ENCODE data around the gene TP53I13.

Gene TP53I13, protein sequence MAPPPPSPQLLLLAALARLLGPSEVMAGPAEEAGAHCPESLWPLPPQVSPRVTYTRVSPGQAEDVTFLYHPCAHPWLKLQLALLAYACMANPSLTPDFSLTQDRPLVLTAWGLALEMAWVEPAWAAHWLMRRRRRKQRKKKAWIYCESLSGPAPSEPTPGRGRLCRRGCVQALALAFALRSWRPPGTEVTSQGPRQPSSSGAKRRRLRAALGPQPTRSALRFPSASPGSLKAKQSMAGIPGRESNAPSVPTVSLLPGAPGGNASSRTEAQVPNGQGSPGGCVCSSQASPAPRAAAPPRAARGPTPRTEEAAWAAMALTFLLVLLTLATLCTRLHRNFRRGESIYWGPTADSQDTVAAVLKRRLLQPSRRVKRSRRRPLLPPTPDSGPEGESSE

DNA sequence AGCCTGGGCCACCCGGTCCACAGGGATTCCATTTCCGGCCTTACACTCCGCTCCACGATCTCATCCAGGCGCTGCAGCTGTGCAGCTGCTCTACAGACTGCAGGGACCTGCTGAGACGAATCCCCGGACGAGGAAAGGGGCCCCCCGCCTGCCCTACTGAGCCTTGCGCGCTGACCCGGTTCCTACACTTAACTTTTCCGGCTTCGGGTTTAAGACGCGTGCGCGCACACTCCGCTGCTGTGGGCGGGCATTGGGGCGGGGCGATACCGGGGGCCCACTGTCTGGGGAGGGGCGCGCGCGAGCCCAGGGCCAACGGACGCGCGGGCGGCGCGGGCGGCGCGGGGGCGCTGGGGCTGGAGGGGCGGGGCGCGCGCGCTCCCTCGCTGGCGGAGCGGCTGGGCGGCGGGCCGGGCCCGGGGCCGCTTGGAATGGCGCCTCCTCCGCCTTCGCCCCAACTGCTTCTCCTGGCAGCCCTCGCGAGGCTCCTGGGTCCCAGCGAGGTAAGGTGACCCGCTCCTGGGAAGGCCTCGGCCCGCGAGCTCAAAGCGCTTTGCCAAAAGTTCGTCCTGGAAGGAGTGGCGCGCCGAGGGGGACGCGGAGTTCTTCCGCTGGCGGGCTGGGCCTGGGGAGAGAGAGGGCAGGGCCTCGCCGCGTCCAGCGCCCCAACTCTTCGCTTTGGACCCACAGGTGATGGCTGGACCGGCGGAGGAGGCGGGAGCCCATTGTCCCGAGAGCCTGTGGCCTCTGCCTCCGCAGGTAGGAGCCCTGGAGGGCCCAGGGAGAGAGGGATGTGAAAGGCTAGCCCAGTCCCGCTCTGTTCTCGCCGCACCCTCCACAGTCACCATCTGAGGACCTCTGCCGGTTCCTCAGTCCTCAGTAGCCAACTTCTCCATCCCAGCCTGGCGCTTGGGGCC, at the start of gene TP53I13:
TP53I13 (plus strand) TSS at position 371 of the 914 bp plus-strand sequence; CDS start at position 429, 58 bp downstream.
- no peak within 1 kb of the TSS for H3K27ac ChIP-seq (ENCODE audit: low read length)
- peak within 1 kb of the TSS; percentile 76 for H3K4me3 ChIP-seq (ENCODE audit: low read length)
- no peaks in the 10 kb centered on the region for H3K9me3 ChIP-seq (ENCODE audit: control insufficient read depth, insufficient read depth, low read length)
- H3K4me1 ChIP-seq (ENCODE audit: control insufficient read depth, insufficient read depth, low read length): peaks cover 2% of the 10 kb centered on the region
- peaks cover 11% of the 10 kb centered on the region; the same call in 1 of the 2 replicates for H3K27me3 ChIP-seq (ENCODE audit: control insufficient read depth, insufficient read depth, low read length)
- WGBS (ENCODE audit: insufficient coverage, insufficient read length): no CpG with 5 or more reads among the region's 85 CpGs
- H3K36me3 ChIP-seq (ENCODE audit: control insufficient read depth, insufficient read depth, low read length): no peaks in the 10 kb centered on the region
- no peak for DNase-seq (ENCODE audit: low read depth, low spot score)

DNA sequence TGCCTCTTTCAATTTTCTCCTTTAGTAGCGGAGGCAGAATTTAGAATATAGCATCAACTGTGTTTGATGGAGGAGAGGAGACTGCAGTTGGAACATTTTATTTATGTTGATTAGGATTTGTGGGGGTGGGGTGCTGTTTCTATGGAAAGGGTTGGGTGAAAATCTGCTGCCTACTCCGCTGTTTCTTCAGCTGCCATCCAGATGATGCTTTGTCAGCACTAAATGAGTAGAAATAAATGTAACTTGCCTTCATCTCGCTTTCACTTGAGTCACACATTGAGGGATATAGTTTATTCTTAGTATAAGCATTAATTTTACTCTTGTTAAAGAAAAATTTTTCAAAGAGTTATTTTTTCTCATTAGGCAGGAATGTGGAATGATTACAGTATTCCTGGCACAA, 43.8 kb upstream of the TP53I13 start:
- Histone ChIP-seq H3K9me3 (ENCODE audit: control insufficient read depth, insufficient read depth, low read length) (no peaks in the 10 kb centered on the region), H3K4me3 (ENCODE audit: low read length) (no peak overlapping the region), H3K27me3 (ENCODE audit: control insufficient read depth, insufficient read depth, low read length) (no peaks in the 10 kb centered on the region), H3K27ac (ENCODE audit: low read length) (no peak overlapping the region), H3K36me3 (ENCODE audit: control insufficient read depth, insufficient read depth, low read length) (no peaks in the 10 kb centered on the region), H3K4me1 (ENCODE audit: control insufficient read depth, insufficient read depth, low read length) (no peaks in the 10 kb centered on the region)
- no CpG with 5 or more reads among the region's 3 CpGs for WGBS (ENCODE audit: insufficient coverage, insufficient read length)
- DNase-seq (ENCODE audit: low read depth, low spot score): no peak

DNA sequence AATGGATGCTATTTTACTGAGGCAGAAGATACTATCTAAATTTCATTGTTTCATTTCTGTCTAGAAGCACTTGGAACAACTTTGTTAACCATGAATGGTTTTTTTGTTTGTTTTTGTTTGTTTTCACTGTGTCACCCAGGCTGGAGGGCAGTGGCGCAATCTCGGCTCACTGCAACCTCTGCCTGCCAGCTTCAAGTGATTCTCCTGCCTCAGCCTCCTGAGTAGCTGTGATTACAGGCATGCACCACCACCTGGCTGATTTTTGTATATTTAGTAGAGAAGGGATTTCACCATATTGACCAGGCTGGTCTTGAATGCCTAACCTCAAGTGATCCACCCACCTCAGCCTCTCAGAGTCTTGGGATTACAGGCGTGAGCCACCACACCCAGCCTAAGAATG, 42.2 kb upstream of the TP53I13 start:
- WGBS (ENCODE audit: insufficient coverage, insufficient read length): no CpG with 5 or more reads among the region's 3 CpGs

DNA sequence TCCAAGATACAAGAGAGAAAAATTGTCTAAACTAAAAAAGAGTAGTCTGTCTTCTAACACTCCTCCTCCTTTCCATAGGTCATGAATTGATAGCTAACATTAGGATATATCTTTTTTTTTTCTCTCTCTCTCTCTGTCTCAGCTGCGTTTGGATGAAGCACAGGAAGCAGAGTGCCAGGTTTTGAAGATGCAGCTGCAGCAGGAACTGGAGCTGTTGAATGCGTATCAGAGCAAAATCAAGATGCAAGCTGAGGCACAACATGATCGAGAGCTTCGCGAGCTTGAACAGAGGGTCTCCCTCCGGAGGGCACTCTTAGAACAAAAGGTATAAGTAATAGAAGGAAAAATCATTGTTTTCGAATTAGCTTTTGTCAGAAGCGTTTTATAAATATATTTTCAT, 34.5 kb upstream of the TP53I13 start:
- no peak overlapping the region for H3K4me3 ChIP-seq (ENCODE audit: low read length)
- no peak for DNase-seq (ENCODE audit: low read depth, low spot score)
- H3K27ac ChIP-seq (ENCODE audit: low read length): no peak overlapping the region
- no peaks in the 10 kb centered on the region for H3K27me3 ChIP-seq (ENCODE audit: control insufficient read depth, insufficient read depth, low read length)
- no CpG with 5 or more reads among the region's 8 CpGs for WGBS (ENCODE audit: insufficient coverage, insufficient read length)
- H3K4me1 ChIP-seq (ENCODE audit: control insufficient read depth, insufficient read depth, low read length): no peaks in the 10 kb centered on the region
- H3K36me3 ChIP-seq (ENCODE audit: control insufficient read depth, insufficient read depth, low read length): peaks cover 8% of the 10 kb centered on the region; the same call in 1 of the 2 replicates
- no peaks in the 10 kb centered on the region for H3K9me3 ChIP-seq (ENCODE audit: control insufficient read depth, insufficient read depth, low read length)

More for the DNA sequence above, 42.2 kb upstream of the TP53I13 start:
- H3K4me1 ChIP-seq (ENCODE audit: control insufficient read depth, insufficient read depth, low read length): no peaks in the 10 kb centered on the region
- no peaks in the 10 kb centered on the region for H3K27me3 ChIP-seq (ENCODE audit: control insufficient read depth, insufficient read depth, low read length)
- H3K27ac ChIP-seq (ENCODE audit: low read length): no peak overlapping the region
- no peak overlapping the region for H3K4me3 ChIP-seq (ENCODE audit: low read length)
- peaks cover 4% of the 10 kb centered on the region; the same call in 1 of the 2 replicates for H3K36me3 ChIP-seq (ENCODE audit: control insufficient read depth, insufficient read depth, low read length)
- DNase-seq (ENCODE audit: low read depth, low spot score): no peak
- no peaks in the 10 kb centered on the region for H3K9me3 ChIP-seq (ENCODE audit: control insufficient read depth, insufficient read depth, low read length)

DNA sequence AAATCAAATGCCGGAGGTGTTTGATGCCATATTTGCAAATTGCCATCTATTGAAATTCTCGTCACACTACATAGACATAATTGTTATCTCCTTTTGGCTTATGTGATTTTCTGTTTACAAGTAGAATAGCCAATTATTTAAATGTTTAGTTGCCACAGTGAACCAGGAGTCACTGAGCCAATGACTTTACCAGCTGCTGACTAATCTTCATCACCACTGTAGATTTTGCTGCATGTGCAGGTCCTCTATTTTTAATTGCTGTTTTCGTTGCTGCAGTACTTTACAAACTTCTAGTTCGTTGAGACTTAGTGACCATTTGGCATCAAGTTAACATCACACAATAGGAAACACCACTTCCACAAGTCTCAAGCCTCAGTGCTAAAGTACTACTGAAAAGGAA, 24.4 kb upstream of the TP53I13 start:
- WGBS (ENCODE audit: insufficient coverage, insufficient read length): no CpG with 5 or more reads among the region's 4 CpGs
- no peak for DNase-seq (ENCODE audit: low read depth, low spot score)
- peaks cover 6% of the 10 kb centered on the region; the same call in 1 of the 2 replicates for H3K36me3 ChIP-seq (ENCODE audit: control insufficient read depth, insufficient read depth, low read length)

DNA sequence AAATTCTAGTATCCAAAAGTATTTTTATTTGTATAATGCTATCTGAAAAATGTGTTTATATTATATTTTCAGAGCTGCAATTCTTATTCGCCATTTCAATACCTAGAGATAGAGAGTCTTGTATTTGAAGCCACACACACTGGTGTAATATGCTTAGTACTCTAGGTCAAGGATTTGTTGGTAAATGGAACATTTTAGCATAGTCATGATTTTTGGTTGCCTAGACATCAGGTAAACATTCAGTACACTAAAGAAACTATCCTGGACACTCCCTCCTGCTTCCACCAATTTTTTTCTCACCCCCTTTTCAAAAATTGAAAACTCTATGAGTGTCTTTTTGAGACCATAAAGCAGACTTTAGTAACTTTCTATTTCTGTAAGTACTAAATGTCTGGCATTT, 22.4 kb upstream of the TP53I13 start:
- Histone ChIP-seq H3K9me3 (ENCODE audit: control insufficient read depth, insufficient read depth, low read length) (no peaks in the 10 kb centered on the region), H3K36me3 (ENCODE audit: control insufficient read depth, insufficient read depth, low read length) (peaks cover 6% of the 10 kb centered on the region; the same call in 1 of the 2 replicates), H3K4me3 (ENCODE audit: low read length) (no peak overlapping the region), H3K27me3 (ENCODE audit: control insufficient read depth, insufficient read depth, low read length) (no peaks in the 10 kb centered on the region), H3K4me1 (ENCODE audit: control insufficient read depth, insufficient read depth, low read length) (no peaks in the 10 kb centered on the region), H3K27ac (ENCODE audit: low read length) (no peak overlapping the region)
- DNase-seq (ENCODE audit: low read depth, low spot score): no peak
- no CpG with 5 or more reads among the region's 1 CpG for WGBS (ENCODE audit: insufficient coverage, insufficient read length)

More for the DNA sequence above, 24.4 kb upstream of the TP53I13 start:
- Histone ChIP-seq H3K4me1 (ENCODE audit: control insufficient read depth, insufficient read depth, low read length) (no peaks in the 10 kb centered on the region), H3K4me3 (ENCODE audit: low read length) (no peak overlapping the region), H3K27me3 (ENCODE audit: control insufficient read depth, insufficient read depth, low read length) (no peaks in the 10 kb centered on the region), H3K9me3 (ENCODE audit: control insufficient read depth, insufficient read depth, low read length) (no peaks in the 10 kb centered on the region), H3K27ac (ENCODE audit: low read length) (no peak overlapping the region)

DNA sequence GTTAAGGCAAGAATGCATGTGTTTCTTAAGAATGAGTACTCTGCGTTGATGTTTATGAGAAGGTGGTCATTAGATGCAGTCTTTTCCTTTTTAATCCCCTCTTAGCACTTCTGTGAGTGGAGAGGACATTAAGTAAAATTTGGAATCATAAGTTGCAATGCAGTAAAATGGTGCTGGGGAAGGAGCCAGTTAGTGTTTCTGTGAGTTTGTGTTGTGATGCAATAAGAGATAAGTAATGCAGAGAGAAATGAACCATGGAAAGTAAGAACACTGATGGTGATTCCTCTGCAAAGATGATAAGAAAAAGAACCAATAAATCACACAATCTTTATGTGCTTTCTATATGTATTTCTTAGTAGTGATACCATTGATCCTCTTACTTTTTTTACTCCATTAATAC, 21.7 kb upstream of the TP53I13 start:
- Histone ChIP-seq H3K27me3 (ENCODE audit: control insufficient read depth, insufficient read depth, low read length) (no peaks in the 10 kb centered on the region), H3K4me1 (ENCODE audit: control insufficient read depth, insufficient read depth, low read length) (no peaks in the 10 kb centered on the region), H3K4me3 (ENCODE audit: low read length) (no peak overlapping the region), H3K36me3 (ENCODE audit: control insufficient read depth, insufficient read depth, low read length) (peaks cover 6% of the 10 kb centered on the region; the same call in 1 of the 2 replicates), H3K27ac (ENCODE audit: low read length) (no peak overlapping the region), H3K9me3 (ENCODE audit: control insufficient read depth, insufficient read depth, low read length) (no peaks in the 10 kb centered on the region)
- no peak for DNase-seq (ENCODE audit: low read depth, low spot score)
- WGBS (ENCODE audit: insufficient coverage, insufficient read length): no CpG with 5 or more reads among the region's 1 CpG

DNA sequence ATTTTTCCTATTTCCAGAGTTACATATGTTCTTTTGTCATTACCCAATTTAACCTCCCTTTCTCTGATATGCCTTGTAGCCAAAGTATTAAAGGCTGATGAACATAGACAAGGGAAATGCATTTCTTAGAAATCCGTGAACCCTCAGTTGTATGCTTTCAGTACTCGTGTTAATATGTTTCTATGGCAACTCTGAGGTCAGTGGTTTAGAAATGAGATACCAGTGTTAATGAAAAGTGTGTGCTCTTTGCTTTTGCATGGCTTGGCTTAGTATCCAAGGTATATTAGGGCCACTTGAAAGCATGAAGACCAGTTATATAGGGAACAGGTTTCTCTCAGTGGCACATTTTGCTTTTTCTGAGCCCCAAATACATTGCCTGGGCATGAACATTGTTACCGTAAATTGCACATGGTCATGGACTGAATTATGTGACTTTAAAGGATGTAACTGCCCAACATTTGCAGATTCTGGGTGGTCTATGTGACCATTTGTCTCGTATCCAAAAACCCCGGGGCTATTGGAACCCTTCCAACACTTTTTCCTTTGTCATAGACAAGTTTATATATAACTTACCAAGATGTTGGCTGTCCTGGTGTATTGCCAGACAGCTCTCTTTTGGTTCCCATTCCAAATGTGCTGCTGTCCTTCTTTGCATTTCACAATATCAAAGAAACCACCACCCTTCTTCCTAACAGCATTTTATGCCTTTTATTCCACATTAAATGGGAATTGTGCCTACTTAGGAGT, 19.2 kb upstream of the TP53I13 start:
- no peak for DNase-seq (ENCODE audit: low read depth, low spot score)
- no CpG with 5 or more reads among the region's 5 CpGs for WGBS (ENCODE audit: insufficient coverage, insufficient read length)
- no peak overlapping the region for H3K27ac ChIP-seq (ENCODE audit: low read length)
- H3K27me3 ChIP-seq (ENCODE audit: control insufficient read depth, insufficient read depth, low read length): no peaks in the 10 kb centered on the region
- H3K36me3 ChIP-seq (ENCODE audit: control insufficient read depth, insufficient read depth, low read length): no peaks in the 10 kb centered on the region
- H3K4me1 ChIP-seq (ENCODE audit: control insufficient read depth, insufficient read depth, low read length): no peaks in the 10 kb centered on the region; the same call in 1 of the 2 replicates
- H3K9me3 ChIP-seq (ENCODE audit: control insufficient read depth, insufficient read depth, low read length): no peaks in the 10 kb centered on the region
- H3K4me3 ChIP-seq (ENCODE audit: low read length): no peak overlapping the region

DNA sequence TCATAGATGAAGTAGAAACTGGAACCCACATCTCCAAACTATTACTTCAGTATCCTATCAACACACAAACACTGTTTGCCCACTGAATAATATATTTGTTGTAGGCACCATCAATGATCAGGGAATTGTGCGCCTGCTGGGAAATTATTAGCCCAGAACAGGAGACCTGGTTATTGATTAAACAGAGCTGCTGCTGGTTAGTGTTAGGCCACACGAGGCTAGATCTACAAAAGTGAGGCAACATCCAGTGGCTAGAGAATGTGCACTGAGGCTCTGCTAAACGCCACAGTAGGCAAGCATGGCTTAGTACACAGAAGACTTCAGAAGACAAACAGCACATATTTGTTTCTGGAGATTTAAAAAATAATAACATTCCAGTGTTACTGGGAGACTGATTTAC, 12.7 kb upstream of the TP53I13 start:
- Histone ChIP-seq H3K4me1 (ENCODE audit: control insufficient read depth, insufficient read depth, low read length) (no peaks in the 10 kb centered on the region; the same call in 1 of the 2 replicates), H3K27ac (ENCODE audit: low read length) (no peak overlapping the region), H3K36me3 (ENCODE audit: control insufficient read depth, insufficient read depth, low read length) (no peaks in the 10 kb centered on the region), H3K9me3 (ENCODE audit: control insufficient read depth, insufficient read depth, low read length) (no peaks in the 10 kb centered on the region), H3K4me3 (ENCODE audit: low read length) (no peak overlapping the region), H3K27me3 (ENCODE audit: control insufficient read depth, insufficient read depth, low read length) (no peaks in the 10 kb centered on the region)
- DNase-seq (ENCODE audit: low read depth, low spot score): no peak
- WGBS (ENCODE audit: insufficient coverage, insufficient read length): no CpG with 5 or more reads among the region's 3 CpGs
